Femur (tissue), 1 donor: ENCODE results near the gene RMND1.
"Not testable (repeated sequence)": the region's sequence is repeated elsewhere in the genome, so short reads cannot be mapped to it uniquely, and the experiment has no call there.

Experiments used
- DNase-seq: peaks from one replicate; pipeline ENCODE4 v3.0.0-alpha.2; 2017

RMND1 gene

GRCh38 chr6:151381722-151382121 is 70.2 kb downstream of the RMND1 start:
- DNase-seq, result no peak

GRCh38 chr6:151380848-151381205 is 71.1 kb downstream of the RMND1 start:
- DNase-seq, result no peak

DNA sequence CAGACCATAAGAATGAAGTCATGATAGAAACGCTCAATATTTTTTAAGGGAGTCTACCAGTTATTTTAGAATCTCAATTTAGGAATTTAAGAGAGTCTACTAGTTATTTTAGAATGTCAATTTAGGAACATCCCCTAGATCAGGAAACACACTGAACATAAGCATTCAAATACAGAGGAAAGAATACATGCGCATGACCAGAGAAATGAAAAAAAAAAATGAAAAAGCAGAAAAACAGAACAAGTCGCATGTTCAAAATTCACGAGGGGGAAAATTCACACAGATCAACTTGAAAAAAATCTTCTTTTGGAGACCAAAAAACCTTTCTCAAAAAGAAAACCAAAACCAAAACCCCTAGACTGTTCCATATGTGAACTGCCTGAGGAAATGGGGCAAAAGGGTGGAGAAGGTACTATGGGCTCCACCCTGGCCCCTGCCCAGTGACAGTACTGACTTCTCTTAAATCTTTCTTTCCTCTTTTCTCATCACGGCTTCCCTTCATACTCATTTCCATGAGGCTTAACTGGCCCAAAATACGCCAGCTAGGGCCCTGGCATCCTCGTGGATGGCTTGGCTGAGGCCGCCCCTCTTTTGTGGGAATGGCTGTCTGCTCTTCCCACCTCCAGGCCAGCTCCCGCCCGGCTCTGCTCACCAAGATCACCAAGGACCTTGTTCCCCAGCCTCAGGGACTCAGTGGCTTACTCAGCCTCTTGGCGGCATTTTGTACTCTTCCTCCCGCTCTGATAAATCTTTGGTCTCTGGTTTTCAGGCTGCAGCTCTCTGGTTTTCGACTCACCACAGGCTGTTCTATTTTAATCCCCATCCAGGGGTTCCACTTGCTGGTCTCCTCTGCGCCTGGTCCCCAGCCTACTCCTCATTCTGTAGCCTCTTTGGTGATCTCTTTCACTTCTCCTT is 71.7 kb downstream of the RMND1 start:
- DNase-seq, result no peak

DNA sequence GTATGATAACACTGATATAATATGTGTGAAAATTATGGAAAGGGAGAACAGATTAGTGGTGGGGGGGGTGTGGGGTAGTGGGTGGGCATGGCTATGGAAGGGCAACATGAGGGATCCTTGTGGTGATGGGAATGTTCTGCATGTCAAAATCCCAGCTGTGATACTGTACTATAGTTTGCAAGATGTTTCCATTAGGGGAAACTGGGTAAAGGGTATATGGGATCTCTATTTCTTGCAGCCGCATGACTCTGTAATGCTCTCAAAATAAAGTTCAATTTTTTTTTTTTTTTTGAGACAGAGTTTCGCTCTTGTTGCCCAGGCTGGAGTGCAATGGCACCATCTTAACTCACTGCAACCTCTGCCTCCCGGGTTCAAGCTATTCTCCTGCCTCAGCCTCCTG is 74.8 kb downstream of the RMND1 start:
- DNase-seq, result no peak

DNA sequence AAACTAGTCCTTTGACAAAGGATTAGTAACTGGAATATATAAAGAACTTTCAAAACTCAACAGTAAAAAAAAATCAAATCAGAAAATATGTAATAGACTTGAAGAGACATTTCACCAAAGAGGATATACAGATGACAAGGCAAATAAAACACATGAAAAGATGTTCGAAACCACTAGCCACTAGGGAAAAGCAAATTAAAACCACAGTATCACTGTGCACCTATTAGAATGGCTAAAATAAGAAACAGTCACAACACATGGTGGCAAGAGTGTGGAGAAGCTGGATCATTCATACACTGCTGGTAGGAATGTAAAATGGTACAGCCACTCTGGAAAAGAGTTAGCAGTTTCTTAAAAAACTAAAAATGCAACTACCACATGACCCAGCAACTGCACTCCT is 75.5 kb downstream of the RMND1 start:
- DNase-seq, result no peak

DNA sequence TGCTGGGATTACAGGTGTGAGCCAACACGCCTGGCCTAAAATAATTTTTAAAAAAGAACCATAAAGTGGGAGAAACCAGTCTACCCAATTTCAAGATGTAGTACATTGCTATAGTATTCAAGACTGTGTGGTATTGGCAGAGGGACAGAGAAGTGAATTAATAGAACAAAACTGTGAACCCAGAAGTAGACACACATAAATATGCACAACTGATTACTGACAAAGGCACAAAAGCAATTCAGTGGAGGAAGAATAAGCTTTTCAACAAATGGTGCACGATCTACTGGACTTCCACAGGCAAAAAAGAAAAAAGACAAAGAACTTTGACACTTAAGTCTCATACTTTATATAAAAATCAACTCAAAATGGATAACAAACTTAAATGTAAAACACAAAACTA is 76.1 kb downstream of the RMND1 start:
- no peak for DNase-seq

- DNase-seq, result no peak
Observed at GRCh38 chr6:151374036-151374683, 77.8 kb downstream of the RMND1 start.

DNA sequence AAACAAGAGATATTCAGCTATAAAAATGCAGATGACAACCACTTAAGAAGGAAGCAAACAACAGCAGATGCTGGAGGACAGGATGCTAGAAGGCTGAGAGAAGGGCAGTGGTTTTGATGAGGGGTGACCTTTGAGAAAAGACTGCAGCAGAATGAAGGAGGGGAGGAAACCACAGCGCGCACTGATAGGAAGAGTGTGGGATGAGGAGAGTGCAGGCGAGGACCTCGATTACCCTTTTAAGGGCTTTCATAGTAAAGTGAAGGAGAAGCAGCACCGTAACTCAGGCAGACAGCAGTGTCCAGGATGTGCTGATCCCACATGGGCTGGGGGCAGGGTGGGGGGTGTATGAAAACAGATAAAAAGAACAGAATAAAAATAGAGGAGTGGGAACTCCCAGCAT is 79.8 kb downstream of the RMND1 start:
- DNase-seq, result no peak

DNA sequence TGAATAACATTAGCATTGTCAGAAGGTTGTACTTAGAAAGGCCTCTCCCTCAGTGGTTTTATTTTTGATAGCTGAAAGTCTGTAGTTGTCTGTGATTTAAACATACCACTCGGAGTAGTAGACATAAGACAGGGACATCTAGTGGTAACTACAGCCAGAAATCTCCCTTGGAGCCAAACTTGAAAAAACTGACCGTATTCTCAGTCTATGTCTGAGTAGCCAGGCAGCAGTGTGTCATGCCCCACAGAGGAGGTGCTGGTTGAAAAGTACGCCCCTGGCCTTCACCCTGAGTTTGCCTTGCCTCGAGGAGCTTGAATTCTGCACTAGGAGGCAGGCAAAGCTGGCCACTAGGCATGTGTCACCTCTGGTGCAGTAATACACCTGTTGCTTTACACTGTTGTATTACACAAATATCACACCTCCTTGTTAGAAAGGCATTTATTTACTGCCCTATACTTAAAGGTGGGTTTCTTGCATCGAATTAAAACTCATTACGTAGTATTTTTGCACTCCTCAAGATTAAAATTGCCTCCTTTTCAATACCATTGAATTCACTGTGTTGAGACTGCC is 81.3 kb downstream of the RMND1 start:
- no peak for DNase-seq

DNA sequence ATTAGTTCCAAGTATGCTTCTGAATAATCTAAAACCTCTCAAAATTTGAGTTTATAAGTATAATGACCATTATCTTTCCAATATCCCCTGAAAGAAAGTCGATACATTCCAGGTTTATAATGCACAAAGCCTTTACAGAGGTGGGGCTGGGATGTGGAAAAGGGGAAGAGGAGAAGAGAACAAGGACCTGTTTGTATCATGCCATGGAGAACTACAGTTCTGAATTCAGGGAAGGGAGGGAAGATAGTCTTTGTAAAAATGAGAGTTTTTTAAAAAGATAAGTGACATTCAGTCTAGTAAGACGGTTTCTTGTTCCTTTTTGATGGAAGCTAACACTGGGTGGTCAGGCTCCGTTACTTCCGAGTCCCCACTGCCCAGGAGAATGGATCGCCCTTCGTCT is 86.7 kb downstream of the RMND1 start:
- no peak for DNase-seq

GRCh38 chr6:151359486-151359885 is 92.4 kb downstream of the RMND1 start:
- no peak for DNase-seq

- no peak for DNase-seq
Observed at GRCh38 chr6:151358475-151358874, 93.5 kb downstream of the RMND1 start.

DNA sequence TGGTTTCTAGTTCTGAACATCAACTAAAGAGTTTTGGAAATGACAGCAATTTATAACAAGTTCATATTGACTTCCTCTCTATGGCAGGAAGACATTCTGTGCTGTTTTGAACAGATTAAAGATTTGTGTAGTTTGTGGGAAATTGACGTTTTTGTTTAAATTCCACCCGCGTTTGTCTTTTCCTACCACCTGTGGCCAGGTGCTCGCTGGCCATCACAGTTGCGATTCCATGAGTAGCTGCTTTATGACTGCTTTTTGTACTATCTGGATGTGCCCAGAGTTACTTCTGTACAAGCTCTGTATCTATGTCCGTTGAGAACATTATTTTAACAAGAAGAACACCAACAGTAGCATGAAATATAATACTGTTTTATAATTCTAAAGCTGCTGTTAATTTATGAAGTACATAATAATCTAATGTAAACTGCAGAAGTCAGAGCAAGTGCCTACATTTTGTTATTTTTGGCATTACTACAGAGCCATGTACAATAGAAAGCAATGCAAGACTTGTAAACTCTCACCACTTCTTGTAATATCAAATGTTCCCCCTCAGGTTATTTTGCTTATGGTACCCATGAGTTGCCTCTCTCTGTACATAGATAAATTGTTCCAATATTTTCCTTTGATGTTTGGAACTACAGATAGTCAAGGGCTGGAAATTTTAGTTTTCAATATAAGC is 94.0 kb downstream of the RMND1 start:
- DNase-seq, result no peak

GRCh38 chr6:151356983-151357382 is 94.9 kb downstream of the RMND1 start:
- DNase-seq, result not testable (repeated sequence)
